Esophagus squamous epithelium (tissue), 4 donors: ENCODE data around the gene GCC2.

Source experiments
- CTCF ChIP-seq, 6 experiments: fragments of 450-650 bp in 4 of 6; fragments of 200-600 bp in 2 of 6; sonication (generic) in 2 of 6; IDR thresholded peaks; one replicate each; pipeline ENCODE4 v1.5.1; 2016 to 2019; ENCODE audit warnings: antibody characterized with exemption in 6 of 6, mild to moderate bottlenecking in 4 of 6, moderate library complexity in 4 of 6
- POLR2A ChIP-seq, 4 donors: fragments of 450-650 bp; IDR thresholded peaks; one replicate each; pipeline ENCODE4 v1.6.1; 2017; ENCODE audit warnings: antibody characterized with exemption in 4 of 4, mild to moderate bottlenecking in 4 of 4, moderate library complexity in 3 of 4

DNA sequence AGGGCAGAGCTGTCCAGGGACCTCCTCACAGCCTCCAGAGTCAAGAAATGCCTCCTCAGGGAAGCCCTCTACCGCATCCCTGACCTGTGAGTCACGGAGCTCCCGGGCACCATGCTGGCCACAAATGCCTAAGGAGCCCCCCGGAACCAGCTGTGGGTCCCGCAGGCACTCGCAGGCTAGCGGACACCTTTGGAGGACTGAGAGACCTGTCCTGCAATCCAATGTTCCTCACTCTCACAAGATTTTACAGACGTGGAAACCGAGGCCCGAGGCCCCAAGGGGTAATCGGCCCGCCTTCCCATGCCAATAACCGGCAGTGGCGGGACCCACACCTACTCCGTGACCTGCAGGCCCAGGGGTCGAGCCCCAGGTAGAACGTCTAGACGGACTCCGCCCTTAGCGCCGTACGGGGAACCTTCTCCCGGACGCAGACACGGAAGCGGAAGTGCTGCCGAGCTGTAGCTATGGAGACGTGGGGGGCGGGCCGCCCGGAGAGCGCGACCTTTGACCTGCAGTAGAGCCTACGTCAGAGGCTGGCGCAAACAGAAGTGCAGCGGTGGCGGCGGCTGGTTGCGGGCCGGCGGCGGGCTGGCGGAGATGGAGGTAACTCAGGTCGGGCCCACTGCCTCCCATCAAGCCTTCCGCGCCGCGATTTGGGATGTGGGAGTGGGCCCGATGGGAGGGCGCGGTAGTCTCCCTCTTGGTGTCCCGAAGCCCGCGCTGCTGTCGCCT lies at the start of gene GCC2:
- no peak for TF ChIP-seq CTCF (IDR thresholded peaks at IDR 0.05)
- peak in 3 of 4 donors; percentile 82 to 95 (median 88) for TF ChIP-seq POLR2A (IDR thresholded peaks at IDR 0.05)
